Keratinocyte (primary cell): Measurements from ENCODE around the gene OR10P1. TPM values are rescaled to one million over a fixed set of nuclear protein-coding genes. Genes with fewer than 3 reads are reported as not detected.

Source experiments
- DNase-seq: peaks from one replicate; pipeline ENCODE4 v3.0.0-alpha.2; 2011; ENCODE audit warnings: low read depth, missing footprints, low spot score
- FAIRE-seq: peaks from 2 replicates; lab custom pipeline; 2011; peaks lifted over from hg19 to GRCh38; lab: Jason Lieb, UNC
- H2AFZ ChIP-seq: 2 replicates; pipeline ENCODE4 v1.6.0; 2012; ENCODE audit warnings: low read length, control low read depth, inconsistent platforms; ENCODE audit not compliant: control insufficient read depth
- H3K27ac ChIP-seq: 2 replicates; pipeline ENCODE4 v1.5.1; 2011; ENCODE audit warnings: low read length; ENCODE audit not compliant: control insufficient read depth, insufficient read depth
- H3K27me3 ChIP-seq: 3 replicates; pipeline ENCODE4 v1.6.0; 2011; ENCODE audit warnings: low read length; ENCODE audit not compliant: control insufficient read depth, insufficient read depth; ENCODE audit errors: extremely low read depth
- H3K36me3 ChIP-seq, 2 experiments: 2 replicates in 1 of 2; 3 replicates in 1 of 2; pipeline ENCODE4 v1.5.1; 2011; ENCODE audit warnings: low read length in 2 of 2, mild to moderate bottlenecking in 1 of 2; ENCODE audit not compliant: control insufficient read depth in 2 of 2, insufficient read depth in 2 of 2; ENCODE audit errors: extremely low read depth in 1 of 2
- H3K4me1 ChIP-seq: 3 replicates; pipeline ENCODE4 v1.5.1; 2011; ENCODE audit warnings: low read length; ENCODE audit not compliant: control insufficient read depth, insufficient read depth; ENCODE audit errors: extremely low read depth
- H3K4me2 ChIP-seq: 3 replicates; pipeline ENCODE4 v1.6.0; 2011; ENCODE audit warnings: low read depth, low read length; ENCODE audit not compliant: control insufficient read depth, insufficient read depth; ENCODE audit errors: extremely low read depth
- H3K4me3 ChIP-seq, 3 experiments: fragments of 200-600 bp in 1 of 3; sonication (generic) in 1 of 3; 2 replicates in 2 of 3; 3 replicates in 1 of 3; pipeline ENCODE4 v1.5.1; 2011 to 2016; ENCODE audit warnings: low read length in 3 of 3, mild to moderate bottlenecking in 3 of 3, control low read depth in 2 of 3, inconsistent platforms in 1 of 3, low read depth in 1 of 3, mixed read lengths in 1 of 3, mixed run types in 1 of 3, moderate library complexity in 1 of 3; ENCODE audit not compliant: control insufficient read depth in 2 of 3, insufficient read depth in 2 of 3; ENCODE audit errors: extremely low read depth in 1 of 3
- H3K79me2 ChIP-seq: 2 replicates; pipeline ENCODE4 v1.6.0; 2012; ENCODE audit warnings: low read length; ENCODE audit not compliant: control insufficient read depth, insufficient read depth
- H3K9ac ChIP-seq: 3 replicates; pipeline ENCODE4 v1.6.0; 2011; ENCODE audit warnings: low read length; ENCODE audit not compliant: control insufficient read depth, insufficient read depth; ENCODE audit errors: extremely low read depth
- H3K9me1 ChIP-seq: 3 replicates; pipeline ENCODE4 v1.6.0; 2011; ENCODE audit warnings: low read length; ENCODE audit not compliant: control insufficient read depth, insufficient read depth; ENCODE audit errors: extremely low read depth
- H3K9me3 ChIP-seq: 2 replicates; pipeline ENCODE4 v1.5.1; 2012; ENCODE audit warnings: low read depth, low read length; ENCODE audit not compliant: control insufficient read depth
- H4K20me1 ChIP-seq: 3 replicates; pipeline ENCODE4 v1.6.0; 2011; ENCODE audit warnings: low read length; ENCODE audit not compliant: control insufficient read depth, insufficient read depth; ENCODE audit errors: extremely low read depth
- CTCF ChIP-seq, 3 experiments: IDR thresholded peaks in 1 of 3; conservative IDR thresholded peaks in 1 of 3; optimal IDR thresholded peaks in 1 of 3; 2 replicates in 2 of 3; 3 replicates in 1 of 3; pipeline versions ENCODE3 to v1.5.1; 2011; ENCODE audit warnings: low read length in 3 of 3, mild to moderate bottlenecking in 3 of 3, moderate library complexity in 2 of 3, control low read depth in 1 of 3, inconsistent platforms in 1 of 3; ENCODE audit not compliant: insufficient read depth in 2 of 3; ENCODE audit errors: extremely low read depth in 1 of 3
- EZH2 ChIP-seq: IDR thresholded peaks from one replicate; pipeline ENCODE4 v1.6.1; 2012; ENCODE audit warnings: inconsistent platforms, mild to moderate bottlenecking, low read length, moderate library complexity
- dilution Hi-C: fragments of 300-500 bp; cut with MboI; formaldehyde crosslinking; loops from one replicate; pipeline ENCODE4 v1.7.0; 2020; ENCODE audit warnings: low sequenced_read_pairs; ENCODE audit not compliant: extremely low pct_ligation_motif_present
- polyA plus RNA-seq, 5 experiments: library from polyadenylated mRNA; depleted of rRNA in 3 of 5; stranded (reverse) in 3 of 5; stranded (forward) in 1 of 5; unstranded in 1 of 5; fragments of >200 nt; gene quantifications; 1 replicate in 1 of 5; 2 replicates in 3 of 5; 3 replicates in 1 of 5; pipeline versions ENCODE4 v1.2.1 to v1.2.3, GENCODE V29; 2011 to 2012; ENCODE audit warnings: missing spikeins in 2 of 5, low read depth in 1 of 5, low replicate concordance in 1 of 5

The OR10P1 gene
- polyA plus RNA-seq, 1 donor (not counting 4 experiments of a cell fraction or from before 2014, with no cell fraction given) = not detected

DNA sequence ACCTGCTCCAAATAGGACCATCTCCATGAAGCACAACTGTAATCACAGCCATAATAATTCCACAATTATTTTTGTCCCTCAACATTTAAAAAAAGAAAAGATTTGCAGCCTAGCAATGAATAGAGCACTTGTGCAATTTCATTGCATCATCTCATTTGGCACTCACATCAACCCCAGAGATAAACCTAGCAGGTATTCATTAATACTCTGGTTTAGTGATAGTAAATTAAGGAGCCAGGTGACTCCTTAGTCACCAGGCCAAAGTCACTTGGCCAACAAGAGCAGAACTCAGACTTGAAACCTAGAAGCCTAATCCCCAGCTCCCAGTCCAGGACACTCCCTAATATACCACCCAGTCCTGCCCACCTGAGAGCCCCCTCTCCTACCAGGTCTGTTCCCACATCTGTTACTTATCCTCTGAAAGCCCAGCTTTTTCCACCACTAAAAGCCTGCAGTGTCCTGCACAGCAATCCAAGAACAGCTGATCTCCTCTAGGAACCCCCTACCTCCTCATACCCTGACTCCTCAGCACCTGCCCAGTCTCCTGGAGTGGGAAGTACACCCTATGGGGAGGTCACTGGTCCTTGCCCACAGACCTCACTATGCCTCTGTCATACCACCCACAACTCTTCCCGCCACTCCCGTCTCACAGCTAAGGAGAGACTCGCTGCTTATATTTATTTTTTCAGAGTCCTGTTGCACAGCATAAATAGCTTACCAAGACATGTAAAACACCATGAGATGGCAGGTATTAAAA, 22.1 kb downstream of the OR10P1 start:
- Histone ChIP-seq H3K9me1 (no peaks in the 10 kb centered on the region), H3K4me2 (no peak overlapping the region), H3K36me3 (no peaks in the 10 kb centered on the region), H3K9me3 (no peaks in the 10 kb centered on the region), H4K20me1 (no peaks in the 10 kb centered on the region), H2AFZ (no peak overlapping the region), H3K27me3 (peaks cover 4% of the 10 kb centered on the region), H3K79me2 (no peaks in the 10 kb centered on the region), H3K4me3 (no peak overlapping the region), H3K27ac (no peak overlapping the region), H3K9ac (no peak overlapping the region), H3K4me1 (no peaks in the 10 kb centered on the region)
- FAIRE-seq (no peak), DNase-seq (no peak)
- TF ChIP-seq EZH2 (no peak), CTCF (optimal IDR thresholded peaks at IDR 0.05 in 1 of 3, IDR thresholded peaks at IDR 0.05 in 1 of 3, conservative IDR thresholded peaks at IDR 0.05 in 1 of 3; ENCODE audit: extremely low read depth in 1 of 3, insufficient read depth in 2 of 3, low read length in 3 of 3) (no peak)
- dilution Hi-C loops = no loop called here

DNA sequence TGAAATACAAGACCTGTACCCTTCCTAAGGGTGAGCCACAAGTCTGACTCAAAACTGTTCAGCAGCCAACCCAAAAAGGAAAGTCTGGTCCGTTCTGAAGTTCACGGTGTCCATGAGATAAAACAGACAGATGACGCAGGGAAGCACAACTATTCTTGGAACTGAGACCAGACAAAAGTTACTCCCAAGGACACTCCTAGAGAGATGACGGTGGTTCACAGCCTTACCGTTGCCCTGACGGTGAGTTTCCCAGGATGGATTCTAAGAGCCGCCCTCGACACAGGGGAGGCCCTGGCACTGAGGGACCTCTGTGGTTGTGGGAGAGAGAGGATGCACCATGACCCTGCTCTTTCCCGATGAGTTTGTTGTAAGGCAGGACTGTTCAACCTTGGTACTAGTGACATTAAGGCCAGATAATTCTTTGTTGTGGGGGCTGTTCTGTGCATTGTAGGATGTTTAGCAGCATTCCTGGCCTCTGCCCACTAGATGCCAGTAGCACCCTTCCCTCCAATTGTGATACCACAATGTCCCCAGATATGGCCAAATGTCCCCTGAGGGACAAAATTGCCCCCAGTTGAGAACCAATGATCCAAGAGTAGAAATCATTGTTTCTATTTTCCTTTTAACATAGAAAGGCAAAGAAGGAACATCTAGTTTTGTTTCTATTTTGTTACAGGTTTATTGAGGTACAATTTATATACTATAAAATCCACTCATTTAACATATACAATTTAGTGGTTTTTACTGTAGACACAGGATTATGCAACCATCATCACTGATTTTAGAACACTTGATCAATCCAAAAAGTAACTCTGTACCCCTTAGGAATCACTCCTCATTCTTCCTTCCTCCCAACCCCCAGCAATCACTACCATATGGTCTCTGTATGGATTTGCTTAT, 23.0 kb downstream of the OR10P1 start:
- Histone ChIP-seq H3K4me1 (no peaks in the 10 kb centered on the region), H3K27ac (no peak overlapping the region), H3K9me3 (no peaks in the 10 kb centered on the region), H3K79me2 (no peaks in the 10 kb centered on the region), H3K9ac (no peak overlapping the region), H3K27me3 (peaks cover 4% of the 10 kb centered on the region), H3K4me2 (no peak overlapping the region), H3K4me3 (no peak overlapping the region), H4K20me1 (no peaks in the 10 kb centered on the region), H2AFZ (no peak overlapping the region), H3K36me3 (no peaks in the 10 kb centered on the region), H3K9me1 (no peaks in the 10 kb centered on the region)
- DNase-seq = no peak
- TF ChIP-seq EZH2 = no peak
- peak; percentile 14 to 49 (median 14) for TF ChIP-seq CTCF (optimal IDR thresholded peaks at IDR 0.05 in 1 of 3, IDR thresholded peaks at IDR 0.05 in 1 of 3, conservative IDR thresholded peaks at IDR 0.05 in 1 of 3; ENCODE audit: extremely low read depth in 1 of 3, insufficient read depth in 2 of 3, low read length in 3 of 3)
- dilution Hi-C loops = no loop called here
- no peak for FAIRE-seq
